GM12878 (cell line): ENCODE results near the gene PDPK1. TPM values are rescaled to one million over a fixed set of nuclear protein-coding genes. Genes with fewer than 3 reads are reported as not detected.
"Not testable (repeated sequence)": the region's sequence is repeated elsewhere in the genome, so short reads cannot be mapped to it uniquely, and the experiment has no call there.

Experiments
- ATAC-seq: fragments of 200-7000 bp; cut with Tn5 transposase; 3 replicates; pipeline ENCODE4 v1.9.1; 2020; ENCODE audit warnings: mild to moderate bottlenecking, moderate library complexity
- BruUV-seq: library from RNA; stranded (reverse); fragments of 400-500 nt; replicated peaks from 2 replicates; lab custom pipeline; 2021; lab: Mats Ljungman, UMichigan
- CTCF ChIA-PET: fragments of 300-600 bp; sonication (Branson Sonifier 250); formaldehyde crosslinking; extraction: SDS; loops from one replicate; lab custom pipeline; 2021; ENCODE audit warnings: inconsistent platforms; lab: Yijun Ruan, JAX
- POLR2A ChIA-PET: fragments of 350-600 bp; formaldehyde crosslinking; extraction: SDS; loops from one replicate; lab custom pipeline; 2021; ENCODE audit warnings: inconsistent platforms; lab: Charles Lee
- RAD21 ChIA-PET: fragments of 300-600 bp; sonication (Branson Sonifier 250); formaldehyde crosslinking; loops from one replicate; lab custom pipeline; 2023; ENCODE audit warnings: antibody characterized with exemption; ENCODE audit not compliant: unreplicated experiment; lab: Charles Lee
- SMC1A ChIA-PET: fragments of 300-600 bp; sonication (Branson Sonifier 250); formaldehyde crosslinking; loops from one replicate; lab custom pipeline; 2023; ENCODE audit not compliant: unreplicated experiment, uncharacterized antibody; lab: Charles Lee
- DNase-seq: peaks from one replicate; pipeline ENCODE4 v3.0.0-alpha.2; 2011; ENCODE audit warnings: low read depth, low spot score
- FAIRE-seq: peaks from 3 replicates; lab custom pipeline; 2011; peaks lifted over from hg19 to GRCh38; lab: Jason Lieb, UNC
- H2AFZ ChIP-seq: 2 replicates; pipeline ENCODE4 v1.6.0; 2011; ENCODE audit warnings: low read depth, low read length, control low read depth; ENCODE audit not compliant: control insufficient read depth
- H3K27ac ChIP-seq: 2 replicates; pipeline ENCODE4 v1.5.1; 2011; ENCODE audit warnings: control low read depth; ENCODE audit not compliant: control insufficient read depth, insufficient read depth
- H3K27me3 ChIP-seq, 2 experiments: replicated peaks in 1 of 2; 2 replicates each; pipeline versions ENCODE4 v1.6.0 to v1.6.1; 2011; ENCODE audit warnings: low read length in 1 of 2; ENCODE audit not compliant: control insufficient read depth in 2 of 2, insufficient read depth in 2 of 2
- H3K36me3 ChIP-seq, 2 experiments: 2 replicates each; pipeline ENCODE4 v1.5.1; 2011; ENCODE audit warnings: low read length in 1 of 2; ENCODE audit not compliant: control insufficient read depth in 2 of 2, insufficient read depth in 2 of 2
- H3K4me1 ChIP-seq: 2 replicates; pipeline ENCODE4 v1.6.1; 2011; ENCODE audit warnings: mild to moderate bottlenecking, low read length, moderate library complexity, mixed read lengths; ENCODE audit not compliant: control insufficient read depth, insufficient read depth
- H3K4me2 ChIP-seq: 2 replicates; pipeline ENCODE4 v1.6.0; 2011; ENCODE audit warnings: control low read depth; ENCODE audit not compliant: control insufficient read depth, insufficient read depth
- H3K4me3 ChIP-seq: fragments of 200-600 bp; sonication (generic); 2 replicates; pipeline ENCODE4 v1.5.1; 2016
- H3K79me2 ChIP-seq: 2 replicates; pipeline ENCODE4 v1.6.0; 2011; ENCODE audit warnings: low read length; ENCODE audit not compliant: control insufficient read depth, insufficient read depth
- H3K9ac ChIP-seq: 2 replicates; pipeline ENCODE4 v1.8.0; 2011; ENCODE audit warnings: low read length, control low read depth, mixed read lengths; ENCODE audit not compliant: control insufficient read depth, insufficient read depth
- H3K9me3 ChIP-seq: replicated peaks from 3 replicates; pipeline ENCODE4 v1.5.1; 2011; ENCODE audit warnings: mild to moderate bottlenecking, low read length; ENCODE audit not compliant: control insufficient read depth, insufficient read depth
- H4K20me1 ChIP-seq: 2 replicates; pipeline ENCODE4 v1.6.0; 2011; ENCODE audit not compliant: control insufficient read depth, insufficient read depth
- BHLHE40 ChIP-seq, 2 experiments: fragments of 450-650 bp in 1 of 2; IDR thresholded peaks; 2 replicates each; pipeline ENCODE4 v1.6.1; 2011 to 2017; ENCODE audit warnings: low read depth in 2 of 2, borderline replicate concordance in 1 of 2, improper control_type of control experiment in 1 of 2, low read length in 1 of 2, mild to moderate bottlenecking in 1 of 2
- CTCF ChIP-seq, 3 experiments: IDR thresholded peaks in 2 of 3; conservative IDR thresholded peaks in 1 of 3; 2 replicates each; pipeline ENCODE4 v1.5.1; 2011; ENCODE audit warnings: low read depth in 3 of 3, low read length in 3 of 3, mild to moderate bottlenecking in 3 of 3, control low read depth in 2 of 3, moderate library complexity in 2 of 3, inconsistent platforms in 1 of 3, mixed read lengths in 1 of 3; ENCODE audit not compliant: control insufficient read depth in 2 of 3, insufficient read depth in 1 of 3; ENCODE audit errors: extremely low read depth in 1 of 3
- SPI1 ChIP-seq: IDR thresholded peaks from 2 replicates; pipeline ENCODE4 v1.6.1; 2011; ENCODE audit warnings: low read depth, mild to moderate bottlenecking, low read length, moderate library complexity, borderline replicate concordance; ENCODE audit not compliant: insufficient read depth
- WGBS: methylation state at CpG from one replicate; pipeline ENCODE4 v1.1.6; 2016; ENCODE audit warnings: low lambda C conversion rate; ENCODE audit not compliant: insufficient replicate concordance, insufficient coverage; ENCODE audit errors: missing lambda C conversion rate; 5-methylcytosine and 5-hydroxymethylcytosine counted together
- in situ Hi-C: fragments of 300-500 bp; cut with MboI; formaldehyde crosslinking; loops from 9 replicates; pipeline ENCODE4 v1.14.3; 2018; ENCODE audit warnings: mixed read lengths
- intact Hi-C: fragments of 100-400 bp; cut with micrococcal nuclease; formaldehyde crosslinking; loops from one replicate; pipeline ENCODE4 v1.14.2; 2022; ENCODE audit not compliant: unreplicated experiment
- polyA plus RNA-seq, 11 experiments: library from polyadenylated mRNA; depleted of rRNA in 4 of 11; unstranded in 6 of 11; stranded (reverse) in 5 of 11; fragments of >200 nt; fragmentation: Nextera tagmentation in 4 of 11; fragmentation: Illumina TruSeq in 1 of 11; extraction: Ambion mirVana in 4 of 11; extraction: Trizol in 1 of 11; gene quantifications; 1 replicate in 1 of 11; 2 replicates in 10 of 11; pipeline versions ENCODE4 v1.2.1 to v1.2.3, GENCODE V29; 2011 to 2016; ENCODE audit warnings: inconsistent platforms in 2 of 11, missing spikeins in 2 of 11, low read depth in 1 of 11
- total RNA-seq, 4 experiments: library from RNA; depleted of rRNA in 3 of 4; stranded (reverse); fragments of >200 nt in 3 of 4; fragmentation: Illumina TruSeq in 1 of 4; extraction: Trizol in 1 of 4; gene quantifications; 2 replicates each; pipeline versions ENCODE4 v1.2.1 to v1.2.3, GENCODE V29; 2013 to 2021

PDPK1 gene
- total and polyA plus RNA-seq, 10 of the 15 experiments (the other 5 are each of a cell fraction or from before 2014, with no cell fraction given): 3.9 to 41.3 (median 25.5) TPM

DNA sequence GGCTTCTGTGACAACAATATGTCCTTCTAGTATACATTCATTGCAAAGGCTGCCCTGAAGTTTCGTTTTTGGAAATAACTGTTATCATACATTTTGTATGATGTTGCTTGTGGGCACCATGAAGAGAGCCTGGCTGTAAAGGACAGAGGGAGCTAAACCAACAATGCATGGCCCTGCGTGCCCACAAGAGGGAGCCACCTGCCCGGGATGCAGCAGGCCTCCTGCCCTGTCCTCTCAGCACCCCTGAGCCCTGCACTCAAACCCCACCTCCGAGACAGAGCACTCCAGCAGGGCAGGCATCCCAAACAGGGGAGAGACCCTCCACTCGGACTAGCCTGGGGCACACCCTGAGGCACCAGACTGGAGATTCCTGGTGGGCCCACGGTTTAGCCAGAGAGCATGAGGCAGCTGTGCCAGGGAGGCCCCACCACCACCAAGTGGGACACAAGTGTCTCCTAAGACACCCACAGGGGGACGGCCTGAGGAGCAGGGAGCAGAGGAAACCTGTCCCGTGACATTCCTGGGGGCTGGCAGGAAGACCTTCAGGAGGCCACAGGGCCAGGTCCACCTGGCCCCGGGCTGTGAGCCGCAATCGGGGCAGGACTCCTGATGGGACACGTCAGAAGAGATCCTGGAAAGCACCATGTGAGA, 101.4 kb downstream of the PDPK1 start:
- ATAC-seq (peak; percentile 95), FAIRE-seq (peak; percentile 74)
- CTCF ChIA-PET, DNase-seq, RAD21 ChIA-PET, H3K9ac ChIP-seq, H3K4me3 ChIP-seq, H3K27ac ChIP-seq, intact Hi-C loops, POLR2A ChIA-PET, H2AFZ ChIP-seq, H3K79me2 ChIP-seq, H4K20me1 ChIP-seq, H3K27me3 ChIP-seq, SMC1A ChIA-PET, H3K4me1 ChIP-seq, H3K36me3 ChIP-seq, H3K4me2 ChIP-seq, BruUV-seq, H3K9me3 ChIP-seq, in situ Hi-C loops: not testable (repeated sequence)
- TF ChIP-seq CTCF (IDR thresholded peaks at IDR 0.05 in 2 of 3, conservative IDR thresholded peaks at IDR 0.05 in 1 of 3; ENCODE audit: control insufficient read depth in 2 of 3, extremely low read depth in 1 of 3, insufficient read depth in 1 of 3, low read depth in 3 of 3, low read length in 3 of 3): peak in 2 of 3 experiments; percentile 2 to 11; a peak in 1 of 6 replicates
- no CpG with 5 or more reads among the region's 12 CpGs for WGBS

DNA sequence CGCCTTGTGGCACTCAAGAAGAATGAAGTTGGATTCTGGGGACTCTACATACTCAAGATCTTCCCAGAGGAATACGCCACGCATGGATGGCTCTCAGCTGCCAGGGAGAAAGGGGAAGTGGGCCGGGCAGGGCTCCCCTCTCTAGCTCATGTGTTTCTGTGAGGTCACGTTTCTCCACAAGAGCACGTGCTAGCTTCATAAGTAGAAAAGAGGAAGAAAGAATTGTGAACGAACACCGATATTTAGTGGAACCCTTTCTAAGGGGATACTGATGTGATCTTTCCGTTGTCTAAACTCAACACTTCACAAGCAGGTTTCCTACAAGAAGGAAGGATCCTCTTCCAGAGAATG, 101.9 kb downstream of the PDPK1 start:
- FAIRE-seq (peak; percentile 94), ATAC-seq (peak; percentile 82)
- H4K20me1 ChIP-seq, H3K36me3 ChIP-seq, H3K4me1 ChIP-seq, H3K4me3 ChIP-seq, H3K79me2 ChIP-seq, SMC1A ChIA-PET, H3K9ac ChIP-seq, POLR2A ChIA-PET, H3K9me3 ChIP-seq, BruUV-seq, H3K27me3 ChIP-seq, in situ Hi-C loops, CTCF ChIA-PET, H3K27ac ChIP-seq, H2AFZ ChIP-seq, RAD21 ChIA-PET, DNase-seq, intact Hi-C loops, H3K4me2 ChIP-seq: not testable (repeated sequence)
- WGBS: 7% methylated on average over 3 of the region's 9 CpGs
- TF ChIP-seq BHLHE40 (IDR thresholded peaks at IDR 0.05; ENCODE audit: borderline replicate concordance in 1 of 2, low read depth in 2 of 2, low read length in 1 of 2): peak in 1 of 2 experiments; percentile 68; a peak in 1 of 4 replicates
- TF ChIP-seq SPI1: peak; percentile 33; the same call in 1 of the 2 replicates

- ATAC-seq, H3K27me3 ChIP-seq, intact Hi-C loops, H3K9ac ChIP-seq, RAD21 ChIA-PET, H3K4me3 ChIP-seq, FAIRE-seq, POLR2A ChIA-PET, H3K4me2 ChIP-seq, in situ Hi-C loops, H3K79me2 ChIP-seq, H3K4me1 ChIP-seq, SMC1A ChIA-PET, H3K36me3 ChIP-seq, DNase-seq, CTCF ChIA-PET, H2AFZ ChIP-seq, BruUV-seq, H4K20me1 ChIP-seq, H3K9me3 ChIP-seq, H3K27ac ChIP-seq: not testable (repeated sequence)
- WGBS: no CpG with 5 or more reads among the region's 17 CpGs
Observed at GRCh38 chr16:2642561-2642960, 104.7 kb downstream of the PDPK1 start.
